ENCODE measurements around the gene AGBL3. TPM values are rescaled to one million over a fixed set of nuclear protein-coding genes. Genes with fewer than 3 reads are reported as not detected.
A peak's percentile ranks its signal among the peaks of the same experiment; 100 is the strongest.

AGBL3 gene
- total RNA-seq, 1 donor from 2014 or later: 8.8 TPM

DNA sequence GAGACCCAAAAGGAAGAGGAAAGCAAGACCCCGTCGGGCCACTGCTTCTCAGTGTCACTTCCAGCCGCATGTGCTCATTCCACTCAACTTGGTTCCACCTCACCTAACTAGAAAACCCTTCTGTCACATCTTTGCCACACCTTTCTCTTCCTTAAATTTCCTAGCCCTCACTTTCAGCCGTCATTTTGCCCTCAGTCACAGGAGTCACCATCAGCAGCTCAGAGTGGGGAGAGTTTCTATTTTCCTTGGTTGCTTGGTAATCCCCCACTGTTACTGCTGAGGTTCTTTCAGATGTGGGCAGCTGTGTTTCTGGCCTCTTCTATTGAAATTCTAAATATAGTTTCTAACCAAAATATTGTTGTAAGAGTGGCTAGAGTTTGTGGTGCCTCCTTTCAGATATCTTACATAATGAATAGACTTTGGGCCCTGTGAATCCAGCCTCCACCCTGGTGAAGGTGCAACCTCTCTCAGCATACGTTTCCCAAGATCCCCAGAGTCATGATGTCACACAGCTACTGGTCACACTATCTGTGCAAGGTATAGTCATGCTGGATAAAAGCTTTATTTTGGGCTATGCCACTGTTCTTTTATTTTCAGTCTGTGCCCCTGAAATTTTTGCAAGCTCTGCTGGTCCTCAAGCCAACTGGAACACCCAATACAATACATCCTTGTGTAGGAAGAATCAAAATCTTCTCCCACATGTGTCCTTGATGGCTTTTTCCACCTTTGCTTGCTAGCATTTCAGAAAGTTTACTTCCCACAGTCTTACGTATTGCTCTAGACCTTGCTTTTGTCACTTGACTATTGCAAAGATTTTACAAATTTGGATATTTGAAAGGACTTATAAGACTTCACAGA, 9.2 kb downstream of the AGBL3 start:
- TF ChIP-seq, protein P1, sequence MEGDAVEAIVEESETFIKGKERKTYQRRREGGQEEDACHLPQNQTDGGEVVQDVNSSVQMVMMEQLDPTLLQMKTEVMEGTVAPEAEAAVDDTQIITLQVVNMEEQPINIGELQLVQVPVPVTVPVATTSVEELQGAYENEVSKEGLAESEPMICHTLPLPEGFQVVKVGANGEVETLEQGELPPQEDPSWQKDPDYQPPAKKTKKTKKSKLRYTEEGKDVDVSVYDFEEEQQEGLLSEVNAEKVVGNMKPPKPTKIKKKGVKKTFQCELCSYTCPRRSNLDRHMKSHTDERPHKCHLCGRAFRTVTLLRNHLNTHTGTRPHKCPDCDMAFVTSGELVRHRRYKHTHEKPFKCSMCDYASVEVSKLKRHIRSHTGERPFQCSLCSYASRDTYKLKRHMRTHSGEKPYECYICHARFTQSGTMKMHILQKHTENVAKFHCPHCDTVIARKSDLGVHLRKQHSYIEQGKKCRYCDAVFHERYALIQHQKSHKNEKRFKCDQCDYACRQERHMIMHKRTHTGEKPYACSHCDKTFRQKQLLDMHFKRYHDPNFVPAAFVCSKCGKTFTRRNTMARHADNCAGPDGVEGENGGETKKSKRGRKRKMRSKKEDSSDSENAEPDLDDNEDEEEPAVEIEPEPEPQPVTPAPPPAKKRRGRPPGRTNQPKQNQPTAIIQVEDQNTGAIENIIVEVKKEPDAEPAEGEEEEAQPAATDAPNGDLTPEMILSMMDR (IDR thresholded peaks at IDR 0.05; ENCODE audit: unreplicated experiment): no peak
- Mint-ChIP-seq H3K4me1 (ENCODE audit: low read depth) (peaks cover 74% of the 10 kb centered on the region), H3K27ac (peak overlapping the region; percentile 31), H3K4me3 (ENCODE audit: low read depth) (peak overlapping the region; percentile 23), H3K9me3 (ENCODE audit: low read depth) (peaks cover 4% of the 10 kb centered on the region), H3K36me3 (ENCODE audit: insufficient read depth) (peaks cover 38% of the 10 kb centered on the region), H3K27me3 (no peaks in the 10 kb centered on the region)
- DNase-seq (ENCODE audit: low spot score, unreplicated experiment): no peak

DNA sequence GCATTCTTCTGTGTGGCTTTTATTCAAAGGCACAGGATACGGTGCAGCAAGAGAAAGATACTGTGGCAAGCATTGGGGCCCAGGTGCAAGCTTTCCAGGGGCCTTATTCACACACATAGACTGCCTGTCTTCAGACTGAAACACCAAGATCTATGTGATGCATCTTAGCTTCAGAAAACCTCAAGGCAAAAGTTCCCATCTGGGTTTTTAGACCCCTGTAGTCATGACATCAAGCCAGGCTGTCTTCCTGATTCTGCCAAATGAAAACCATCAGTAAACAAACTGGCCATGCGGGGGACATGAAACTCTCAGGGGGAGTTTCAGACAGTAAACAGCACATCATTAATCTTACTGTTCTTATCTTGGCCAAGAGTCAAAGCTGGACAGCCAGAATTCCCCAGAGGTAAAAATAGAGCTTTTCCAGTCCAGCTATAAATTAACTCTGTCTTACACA, 9.8 kb downstream of the AGBL3 start:
- H3K4me3 Mint-ChIP-seq (ENCODE audit: low read depth): no peak overlapping the region
- H3K27ac Mint-ChIP-seq: peak overlapping the region; percentile 31
- H3K27me3 Mint-ChIP-seq: no peaks in the 10 kb centered on the region
- H3K36me3 Mint-ChIP-seq (ENCODE audit: insufficient read depth): peaks cover 38% of the 10 kb centered on the region
- peaks cover 67% of the 10 kb centered on the region for H3K4me1 Mint-ChIP-seq (ENCODE audit: low read depth)
- TF ChIP-seq, protein P1 (IDR thresholded peaks at IDR 0.05; ENCODE audit: unreplicated experiment): no peak
- DNase-seq (ENCODE audit: low spot score, unreplicated experiment): no peak
- H3K9me3 Mint-ChIP-seq (ENCODE audit: low read depth): peaks cover 5% of the 10 kb centered on the region

DNA sequence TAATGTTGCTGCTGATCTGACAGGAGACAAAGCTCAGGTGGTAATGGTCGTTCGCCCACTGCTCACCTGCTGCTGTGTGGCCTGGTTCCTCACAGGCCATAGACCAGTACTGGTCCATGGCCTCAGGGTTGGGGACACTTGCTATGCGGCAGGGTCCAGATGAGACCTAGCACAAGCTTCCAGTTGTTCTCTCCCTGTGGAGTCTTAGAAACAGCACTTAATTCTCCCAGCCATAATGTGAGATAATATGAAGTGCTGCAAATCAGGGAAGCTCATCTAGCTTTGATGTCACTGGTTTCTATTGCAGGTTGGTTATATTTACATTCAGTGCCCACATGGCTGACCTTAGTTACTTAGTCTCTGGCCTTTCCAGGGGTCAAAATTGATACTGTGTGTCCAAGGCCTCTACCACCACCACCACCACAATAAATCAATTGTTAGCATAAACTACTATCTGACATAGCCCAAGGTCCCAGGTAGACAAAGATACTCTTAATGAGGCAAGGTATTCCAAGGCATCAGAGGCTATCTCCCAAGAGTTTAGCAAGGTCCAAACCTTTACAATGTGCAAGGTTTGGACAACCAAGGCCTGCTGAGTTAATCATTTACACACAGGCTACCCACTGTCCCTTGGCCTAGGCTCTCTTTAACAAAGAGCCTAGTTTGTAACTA, 11.0 kb downstream of the AGBL3 start:
- Mint-ChIP-seq H3K4me3 (ENCODE audit: low read depth) (no peak overlapping the region), H3K27ac (peak overlapping the region; percentile 88), H3K9me3 (ENCODE audit: low read depth) (peaks cover 11% of the 10 kb centered on the region), H3K4me1 (ENCODE audit: low read depth) (peaks cover 55% of the 10 kb centered on the region), H3K36me3 (ENCODE audit: insufficient read depth) (peaks cover 45% of the 10 kb centered on the region), H3K27me3 (no peaks in the 10 kb centered on the region)
- TF ChIP-seq, protein P1 (IDR thresholded peaks at IDR 0.05; ENCODE audit: unreplicated experiment): no peak
- DNase-seq (ENCODE audit: low spot score, unreplicated experiment): no peak

DNA sequence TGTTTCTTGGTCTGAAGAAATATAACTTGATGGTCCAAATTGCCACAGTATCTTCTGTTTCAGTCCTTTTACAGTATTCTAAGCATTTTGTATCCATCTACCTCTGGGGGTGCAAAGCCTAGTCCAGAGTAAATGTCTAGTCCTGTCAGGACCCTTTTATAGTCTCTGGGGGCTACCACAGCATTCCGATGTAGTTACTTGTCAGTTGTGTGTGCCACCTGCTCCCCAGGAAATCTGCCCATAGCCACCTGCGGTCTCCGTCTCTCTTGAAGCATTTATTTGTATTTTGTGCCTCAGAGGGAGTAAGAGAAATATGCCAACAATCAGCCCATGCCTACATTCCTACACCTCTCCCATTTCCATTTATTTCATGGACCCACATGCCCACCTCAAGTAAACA, 12.8 kb downstream of the AGBL3 start:
- Mint-ChIP-seq H3K27ac (peak overlapping the region; percentile 45), H3K27me3 (no peaks in the 10 kb centered on the region), H3K4me1 (ENCODE audit: low read depth) (peaks cover 38% of the 10 kb centered on the region), H3K4me3 (ENCODE audit: low read depth) (no peak overlapping the region), H3K9me3 (ENCODE audit: low read depth) (peaks cover 11% of the 10 kb centered on the region), H3K36me3 (ENCODE audit: insufficient read depth) (peaks cover 47% of the 10 kb centered on the region)
- TF ChIP-seq, protein P1 (IDR thresholded peaks at IDR 0.05; ENCODE audit: unreplicated experiment): no peak
- DNase-seq (ENCODE audit: low spot score, unreplicated experiment): no peak

DNA sequence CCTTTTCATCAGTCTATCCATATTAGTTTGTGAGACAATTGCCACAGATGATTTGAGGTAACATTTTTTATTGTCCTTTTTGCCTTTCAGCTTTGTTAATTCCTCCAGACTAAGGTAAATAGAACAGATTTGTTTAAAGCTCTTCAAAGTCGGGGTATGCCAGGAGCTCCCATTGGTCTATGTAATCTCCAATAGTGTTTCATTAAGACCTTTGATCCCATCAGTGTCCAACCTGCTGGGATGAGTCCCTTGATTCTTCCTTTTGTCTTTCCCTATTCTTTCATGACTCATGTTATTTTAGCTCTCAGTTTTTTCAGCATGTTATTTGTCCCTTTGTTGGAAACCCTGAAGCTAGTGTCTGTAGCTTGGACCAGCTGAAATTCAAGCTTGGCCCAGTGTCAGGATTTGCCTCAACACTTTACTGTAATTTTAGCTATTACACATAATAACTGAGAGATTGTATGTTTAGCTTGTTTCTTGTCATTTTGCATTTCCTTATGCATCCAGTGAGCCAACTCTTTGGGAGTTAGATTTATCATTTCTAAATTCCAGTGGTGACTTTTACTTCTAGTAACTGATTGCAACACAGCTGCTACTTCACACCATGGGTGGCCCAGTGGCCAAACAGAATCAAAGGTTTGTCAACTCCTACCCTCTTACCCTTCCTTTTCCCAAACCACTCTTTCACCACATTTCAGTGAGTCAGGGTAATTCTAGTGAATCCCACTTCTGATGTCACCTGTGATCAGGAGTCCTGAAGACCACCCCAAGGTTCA, 15.3 kb downstream of the AGBL3 start:
- Mint-ChIP-seq H3K27me3 (no peaks in the 10 kb centered on the region), H3K4me3 (ENCODE audit: low read depth) (no peak overlapping the region), H3K27ac (no peak overlapping the region), H3K36me3 (ENCODE audit: insufficient read depth) (peaks cover 37% of the 10 kb centered on the region), H3K4me1 (ENCODE audit: low read depth) (peaks cover 17% of the 10 kb centered on the region), H3K9me3 (ENCODE audit: low read depth) (peaks cover 12% of the 10 kb centered on the region)
- TF ChIP-seq, protein P1 (IDR thresholded peaks at IDR 0.05; ENCODE audit: unreplicated experiment): no peak
- DNase-seq (ENCODE audit: low spot score, unreplicated experiment): no peak
